Head of caudate nucleus (tissue), 42 donors: Measurements from ENCODE around the gene TREH.
"Not testable (repeated sequence)": the region's sequence is repeated elsewhere in the genome, so short reads cannot be mapped to it uniquely, and the experiment has no call there.

Experiments used
- DNase-seq, 42 donors: peaks; one replicate each; pipeline versions ENCODE4 v3.0.0 to v3.0.0-alpha.2; 2020 to 2021; ENCODE audit warnings: mixed read lengths in 7 of 42
- intact Hi-C: fragments of 100-400 bp; cut with DNase I; formaldehyde crosslinking; loops from one replicate; pipeline ENCODE4 v1.15.0; 2022

Gene TREH, protein sequence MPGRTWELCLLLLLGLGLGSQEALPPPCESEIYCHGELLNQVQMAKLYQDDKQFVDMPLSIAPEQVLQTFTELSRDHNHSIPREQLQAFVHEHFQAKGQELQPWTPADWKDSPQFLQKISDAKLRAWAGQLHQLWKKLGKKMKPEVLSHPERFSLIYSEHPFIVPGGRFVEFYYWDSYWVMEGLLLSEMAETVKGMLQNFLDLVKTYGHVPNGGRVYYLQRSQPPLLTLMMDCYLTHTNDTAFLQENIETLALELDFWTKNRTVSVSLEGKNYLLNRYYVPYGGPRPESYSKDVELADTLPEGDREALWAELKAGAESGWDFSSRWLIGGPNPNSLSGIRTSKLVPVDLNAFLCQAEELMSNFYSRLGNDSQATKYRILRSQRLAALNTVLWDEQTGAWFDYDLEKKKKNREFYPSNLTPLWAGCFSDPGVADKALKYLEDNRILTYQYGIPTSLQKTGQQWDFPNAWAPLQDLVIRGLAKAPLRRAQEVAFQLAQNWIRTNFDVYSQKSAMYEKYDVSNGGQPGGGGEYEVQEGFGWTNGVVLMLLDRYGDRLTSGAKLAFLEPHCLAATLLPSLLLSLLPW

GRCh38 chr11:118679483-118679882, at the start of gene TREH:
TREH (minus strand) TSS chr11:118679650; CDS start chr11:118679627, 23 bp downstream.
- no peak for DNase-seq
- intact Hi-C loops, result no loop called here

GRCh38 chr11:118728112-118728511, 48.7 kb upstream of the TREH start:
- intact Hi-C loops, DNase-seq: not testable (repeated sequence)

DNA sequence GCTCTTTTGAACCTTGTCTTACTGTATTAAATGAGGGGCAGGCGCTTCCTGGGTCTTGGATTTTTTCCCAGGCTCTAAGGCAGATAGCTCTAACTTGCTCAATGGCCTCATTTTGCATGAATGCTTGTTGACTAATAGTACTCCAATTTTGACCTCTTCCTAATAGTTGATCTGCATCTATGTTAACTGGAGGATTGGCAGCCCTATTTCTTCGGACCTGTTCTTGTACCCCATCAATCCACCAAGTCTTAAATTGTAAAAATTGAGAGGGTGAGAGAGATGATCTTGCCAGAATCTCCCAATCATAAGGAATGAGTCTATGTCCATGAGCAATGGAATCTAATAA, 48.2 kb upstream of the TREH start:
- intact Hi-C loops, DNase-seq: not testable (repeated sequence)

DNA sequence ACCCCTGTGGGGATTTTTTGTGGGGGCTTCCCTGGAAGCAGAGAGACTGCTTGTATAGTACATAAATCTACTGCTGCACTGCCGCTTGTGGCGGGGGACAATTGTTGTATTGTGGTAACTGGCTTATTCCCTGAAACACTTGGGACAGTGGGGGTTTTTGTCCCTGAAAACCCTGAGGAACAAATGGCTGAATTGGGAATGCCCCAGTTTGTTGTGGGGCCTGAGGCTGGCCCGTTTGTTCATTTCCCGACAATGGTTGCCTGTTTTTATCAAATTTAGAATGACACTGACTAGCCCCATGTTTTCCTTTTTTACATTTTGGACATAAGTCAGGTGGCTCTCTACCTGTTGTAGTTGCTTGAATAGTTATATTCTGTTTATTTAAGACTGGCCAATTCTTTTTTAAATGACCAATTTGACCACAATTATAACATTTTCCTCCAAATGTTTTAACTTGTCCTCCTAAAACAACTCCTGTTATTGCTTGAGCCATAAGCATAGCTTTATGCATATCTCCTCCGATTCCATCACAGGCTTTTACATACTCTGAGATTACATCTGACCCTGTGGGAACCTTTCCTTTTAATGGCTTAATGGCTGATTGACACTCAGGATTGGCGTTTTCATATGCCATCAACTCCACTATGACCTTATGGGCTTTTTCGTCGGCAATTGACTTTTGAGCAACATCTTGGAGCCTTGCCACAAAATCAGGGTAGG, 47.7 kb upstream of the TREH start:
- peak in 18 of 42 donors; percentile 5 to 78 (median 30) for DNase-seq
- intact Hi-C loops, result not testable (repeated sequence)

DNA sequence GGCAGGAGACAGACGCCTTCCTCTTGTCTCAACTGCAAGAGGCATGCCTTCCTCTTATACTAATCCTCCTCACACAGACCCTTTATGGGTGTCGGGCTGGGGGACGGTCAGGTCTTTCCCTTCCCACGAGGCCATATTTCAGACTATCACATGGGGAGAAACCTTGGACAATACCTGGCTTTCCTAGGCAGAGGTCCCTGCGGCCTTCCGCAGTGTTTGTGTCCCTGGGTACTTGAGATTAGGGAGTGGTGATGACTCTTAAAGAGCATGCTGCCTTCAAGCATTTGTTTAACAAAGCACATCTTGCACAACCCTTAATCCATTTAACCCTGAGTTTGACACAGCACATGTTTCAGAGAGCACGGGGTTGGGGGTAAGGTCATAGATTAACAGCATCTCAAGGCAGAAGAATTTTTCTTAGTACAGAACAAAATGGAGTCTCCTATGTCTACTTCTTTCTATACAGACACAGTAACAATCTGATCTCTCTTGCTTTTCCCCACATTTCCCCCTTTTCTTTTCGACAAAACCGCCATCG, 42.1 kb upstream of the TREH start:
- intact Hi-C loops, DNase-seq: not testable (repeated sequence)

DNA sequence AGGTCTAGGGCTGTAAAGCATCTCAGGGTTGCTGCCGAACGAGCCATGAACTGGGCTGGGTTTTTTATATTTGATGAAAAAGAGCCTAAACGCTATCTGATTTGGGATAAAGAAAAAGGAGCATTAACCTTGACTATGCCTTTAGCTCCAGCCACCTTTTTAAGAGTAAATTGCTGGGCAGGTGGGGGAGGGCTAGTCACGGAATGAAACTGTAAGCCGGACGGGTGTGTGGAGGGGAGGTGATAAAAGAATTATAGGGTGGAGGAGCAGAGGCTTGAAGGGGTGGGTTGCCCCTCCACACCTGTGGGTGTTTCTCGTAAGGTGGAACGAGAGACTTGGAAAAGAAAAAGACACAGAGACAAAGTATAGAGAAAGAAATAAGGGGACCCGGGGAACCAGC, 41.3 kb upstream of the TREH start:
- DNase-seq, intact Hi-C loops: not testable (repeated sequence)

GRCh38 chr11:118720078-118720477, 40.6 kb upstream of the TREH start:
- intact Hi-C loops, DNase-seq: not testable (repeated sequence)

GRCh38 chr11:118718562-118718961, 39.1 kb upstream of the TREH start:
- DNase-seq, intact Hi-C loops: not testable (repeated sequence)

DNA sequence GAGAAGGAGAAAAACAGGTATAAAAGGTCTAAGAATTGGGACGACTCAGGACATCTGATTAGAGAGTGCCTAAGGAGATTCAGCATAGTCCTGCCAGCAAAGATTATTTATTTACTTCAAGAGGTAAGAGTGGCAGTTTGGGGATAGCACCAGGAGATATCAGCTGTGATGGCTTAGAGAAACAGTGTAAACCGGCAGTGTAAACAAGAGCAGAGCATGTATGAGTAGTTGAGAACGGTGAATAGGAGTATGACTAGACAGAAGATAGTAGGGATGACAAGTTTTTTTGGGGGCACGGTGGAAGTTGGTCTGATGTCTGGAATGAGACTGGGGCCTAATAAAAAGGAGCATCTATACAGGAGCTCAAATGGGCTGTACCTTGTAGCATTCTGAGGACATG, 38.3 kb upstream of the TREH start:
- intact Hi-C loops, DNase-seq: not testable (repeated sequence)

- DNase-seq, intact Hi-C loops: not testable (repeated sequence)
These were observed 37.8 kb upstream of the TREH start for GRCh38 chr11:118717221-118717620.

- DNase-seq, result peak in 1 of 42 donors; percentile 28
- intact Hi-C loops, result no loop called here
These were observed 36.4 kb upstream of the TREH start for GRCh38 chr11:118715837-118716260.

DNA sequence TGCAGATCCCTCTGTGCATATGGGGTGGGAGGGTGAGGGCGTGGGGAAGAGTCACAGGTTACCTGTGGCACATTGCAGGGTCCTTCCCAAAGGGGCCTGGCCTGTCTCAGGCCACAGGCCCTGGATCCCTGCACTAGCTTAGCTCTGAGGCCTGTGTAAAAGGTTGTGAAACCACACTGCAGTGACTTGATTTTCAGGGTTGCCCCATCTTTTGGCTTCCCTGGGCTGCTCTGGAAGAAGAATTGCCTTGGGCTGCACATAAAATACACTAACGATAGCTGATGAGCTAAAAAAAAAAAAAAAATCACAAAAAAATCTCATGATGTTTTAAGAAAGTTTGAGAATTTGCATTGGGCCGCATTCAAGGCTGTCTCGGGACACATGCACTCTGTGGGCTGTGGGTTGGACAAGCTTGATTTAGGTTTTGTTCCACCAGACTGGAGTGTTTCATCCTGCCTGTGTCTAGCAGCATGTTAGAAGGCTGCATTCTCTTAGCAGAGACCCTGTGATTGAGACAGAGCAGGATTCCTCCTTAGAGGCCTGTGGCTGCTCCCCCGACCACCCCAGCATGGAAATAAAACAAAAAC, 35.9 kb upstream of the TREH start:
- intact Hi-C loops, result no loop called here
- no peak for DNase-seq

GRCh38 chr11:118714816-118715215, 35.4 kb upstream of the TREH start:
- intact Hi-C loops, result no loop called here
- no peak for DNase-seq

GRCh38 chr11:118714416-118714815, 35.0 kb upstream of the TREH start:
- DNase-seq, intact Hi-C loops: not testable (repeated sequence)

DNA sequence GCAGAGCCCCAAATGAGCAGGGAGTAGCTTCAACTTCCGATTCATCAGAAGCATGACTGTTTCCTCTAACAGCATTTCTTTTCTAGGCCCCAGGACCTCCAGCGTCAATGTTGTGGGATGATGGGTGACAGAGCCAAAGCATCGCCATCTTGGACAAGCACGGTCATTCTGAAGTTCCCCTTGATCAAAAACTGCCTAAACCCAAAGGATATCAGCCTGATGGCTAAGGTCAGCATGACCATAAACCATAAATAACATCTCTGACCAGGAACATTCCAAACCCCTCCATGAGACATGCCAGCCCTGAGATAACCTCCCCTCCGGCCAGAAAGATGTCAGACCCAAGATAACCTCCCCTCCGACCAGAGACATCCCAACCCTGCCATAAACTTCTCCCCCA, 28.8 kb upstream of the TREH start:
- intact Hi-C loops, result no loop called here
- no peak for DNase-seq

- intact Hi-C loops, result no loop called here
These were observed 27.0 kb upstream of the TREH start for GRCh38 chr11:118706546-118706825.

DNA sequence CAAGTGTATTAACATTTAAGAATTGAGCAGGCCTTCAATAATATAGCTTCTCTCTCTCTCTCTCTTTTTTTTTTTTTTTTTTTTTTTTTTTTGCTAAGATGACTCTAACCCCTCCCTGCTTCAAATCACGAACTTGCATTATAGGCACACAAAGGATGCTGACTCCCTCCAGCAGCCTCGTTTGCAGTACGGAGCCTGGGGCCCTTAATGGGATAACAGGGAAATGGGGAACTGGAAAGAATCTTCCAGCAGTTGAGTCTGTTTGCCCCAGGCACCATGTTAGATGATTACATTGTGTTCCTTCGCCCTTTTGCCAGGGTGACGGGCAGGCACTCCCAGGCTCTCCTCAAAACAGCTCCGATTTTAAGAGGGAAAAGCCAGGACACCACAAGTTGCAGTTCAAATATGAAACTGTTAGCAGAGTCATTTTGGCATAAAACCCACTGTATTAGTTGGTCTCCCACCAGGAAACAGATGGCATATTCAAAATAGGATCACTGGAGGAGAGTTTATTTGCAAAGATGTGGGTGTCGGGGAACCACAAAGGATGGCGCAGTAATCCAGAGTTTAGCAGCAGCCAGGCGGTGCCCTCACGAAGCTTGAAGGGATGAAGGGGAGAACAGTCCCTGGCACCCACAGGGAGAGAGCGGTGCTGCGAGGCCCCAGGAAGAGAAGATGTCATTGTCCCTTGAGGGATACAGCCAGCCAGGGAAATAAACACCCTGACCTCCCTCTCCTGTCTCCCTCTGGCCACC, 26.5 kb upstream of the TREH start:
- DNase-seq, result peak in 20 of 42 donors; percentile 11 to 56 (median 34)
- intact Hi-C loops, result loop anchor here (1.0 kb wide), 1 partner anchor 16 kb away; no protein-coding TSS in a partner anchor

More at GRCh38 chr11:118706546-118706825, 27.0 kb upstream of the TREH start:
- no peak for DNase-seq

GRCh38 chr11:118705111-118705741, 25.8 kb upstream of the TREH start:
- intact Hi-C loops, result loop anchor here (1.0 kb wide), 1 partner anchor 15 kb away; no protein-coding TSS in a partner anchor
- peak; percentile 29 to 83 (median 60) for DNase-seq
